K562 (cell line): Measurements from ENCODE around the gene ARHGAP22. TPM values are rescaled to one million over a fixed set of nuclear protein-coding genes. Genes with fewer than 3 reads are reported as not detected.

Experiments used
- ATAC-seq: fragments of 200-7000 bp; cut with Tn5 transposase; 3 replicates; pipeline ENCODE4 v1.9.1; 2020; ENCODE audit warnings: moderate library complexity
- BruUV-seq: library from RNA; stranded (reverse); fragments of 400-500 nt; replicated peaks from 2 replicates; lab custom pipeline; 2021; lab: Mats Ljungman, UMichigan
- CTCF ChIA-PET: fragments of 300-600 bp; formaldehyde crosslinking; extraction: SDS; loops from one replicate; lab custom pipeline; 2021; ENCODE audit warnings: low intra/inter-chr PET ratio; lab: Yijun Ruan, JAX
- POLR2A ChIA-PET: fragments of 300-600, 350-650 bp; sonication (Branson Sonifier 250); formaldehyde crosslinking; extraction: SDS; loops from one replicate; lab custom pipeline; 2021; ENCODE audit warnings: antibody characterized with exemption, inconsistent platforms; lab: Yijun Ruan, JAX
- DNase-seq, 4 experiments: peaks; one replicate each; pipeline versions ENCODE4 v3.0.0 to v3.0.0-alpha.2; 2011 to 2018; ENCODE audit warnings: low spot score in 3 of 4, mixed read lengths in 3 of 4; ENCODE audit errors: extremely low read depth in 1 of 4
- FAIRE-seq: peaks from 2 replicates; lab custom pipeline; 2011; peaks lifted over from hg19 to GRCh38; lab: Jason Lieb, UNC
- H2AFZ ChIP-seq: 2 replicates; pipeline ENCODE4 v1.6.0; 2011; ENCODE audit warnings: low read depth, low read length, control low read depth, inconsistent platforms
- H3K27ac ChIP-seq: fragments of 200-600 bp; 3 replicates; pipeline ENCODE4 v1.8.0; 2011; ENCODE audit warnings: low read depth, mild to moderate bottlenecking, control low read depth, inconsistent platforms, low read length, moderate library complexity, mixed read lengths; ENCODE audit errors: extremely low read depth
- H3K27me3 ChIP-seq, 2 experiments: fragments of 300-600 bp in 1 of 2; 2 replicates in 1 of 2; 3 replicates in 1 of 2; pipeline versions ENCODE4 v1.6.0 to v1.8.0; 2011; ENCODE audit warnings: inconsistent platforms in 2 of 2, low read length in 2 of 2, mild to moderate bottlenecking in 1 of 2, mixed read lengths in 1 of 2, moderate library complexity in 1 of 2; ENCODE audit not compliant: control insufficient read depth in 2 of 2, insufficient read depth in 2 of 2
- H3K36me3 ChIP-seq: fragments of 300-600 bp; 3 replicates; pipeline ENCODE4 v1.8.0; 2011; ENCODE audit warnings: mild to moderate bottlenecking, low read length, inconsistent platforms; ENCODE audit not compliant: control insufficient read depth, insufficient read depth
- H3K4me1 ChIP-seq, 2 experiments: fragments of 200-600 bp in 1 of 2; replicated peaks in 1 of 2; 2 replicates in 1 of 2; 3 replicates in 1 of 2; pipeline versions ENCODE4 v1.5.1 to v1.8.0; 2011; ENCODE audit warnings: inconsistent platforms in 2 of 2, low read length in 2 of 2, mild to moderate bottlenecking in 1 of 2, mixed read lengths in 1 of 2, moderate library complexity in 1 of 2; ENCODE audit not compliant: control insufficient read depth in 2 of 2, insufficient read depth in 2 of 2
- H3K4me2 ChIP-seq: 2 replicates; pipeline ENCODE4 v1.6.1; 2011; ENCODE audit warnings: low read length, control low read depth, inconsistent platforms, mixed read lengths; ENCODE audit not compliant: insufficient read depth
- H3K4me3 ChIP-seq: fragments of 200-600 bp; sonication (generic), shearing (Covaris generic); 2 replicates; pipeline ENCODE4 v1.5.1; 2016; ENCODE audit warnings: control low read depth, inconsistent platforms
- H3K79me2 ChIP-seq: fragments of 200-600 bp; 3 replicates; pipeline ENCODE4 v1.8.0; 2011; ENCODE audit warnings: low read length, inconsistent platforms; ENCODE audit not compliant: control insufficient read depth, insufficient read depth
- H3K9ac ChIP-seq, 2 experiments: 2 replicates each; pipeline versions ENCODE4 v1.6.0 to v1.6.1; 2011; ENCODE audit warnings: low read depth in 2 of 2, low read length in 2 of 2, control low read depth in 1 of 2, inconsistent platforms in 1 of 2, mild to moderate bottlenecking in 1 of 2, mixed read lengths in 1 of 2; ENCODE audit not compliant: insufficient read depth in 1 of 2
- H3K9me1 ChIP-seq: one replicate; pipeline ENCODE4 v1.6.0; 2011; ENCODE audit warnings: inconsistent platforms, mild to moderate bottlenecking, low read length, moderate library complexity; ENCODE audit not compliant: control insufficient read depth, insufficient read depth
- H3K9me3 ChIP-seq: replicated peaks from 2 replicates; pipeline ENCODE4 v1.5.1; 2011; ENCODE audit warnings: low read depth, low read length, inconsistent platforms; ENCODE audit not compliant: control insufficient read depth, insufficient read depth
- H4K20me1 ChIP-seq: replicated peaks from 2 replicates; pipeline ENCODE4 v1.6.1; 2011; ENCODE audit warnings: low read length, inconsistent platforms, mixed read lengths; ENCODE audit not compliant: control insufficient read depth, insufficient read depth
- BCOR ChIP-seq: fragments of 450-650 bp; IDR thresholded peaks from 2 replicates; pipeline ENCODE4 v1.6.1; 2016
- CTCF ChIP-seq, 3 experiments: IDR thresholded peaks in 2 of 3; conservative IDR thresholded peaks in 1 of 3; 2 replicates each; pipeline ENCODE4 v1.5.1; 2011 to 2012; ENCODE audit warnings: low read length in 3 of 3, mild to moderate bottlenecking in 3 of 3, control low read depth in 2 of 3, improper control_type of control experiment in 1 of 3, inconsistent platforms in 1 of 3, low read depth in 1 of 3, mixed read lengths in 1 of 3, moderate library complexity in 1 of 3; ENCODE audit not compliant: insufficient read depth in 2 of 3
- DMBX1 ChIP-seq: fragments of 250-450 bp; sonication (Bioruptor Pico); IDR thresholded peaks from 2 replicates; pipeline ENCODE4 v1.8.0; 2022; ENCODE audit warnings: inconsistent platforms, mild to moderate bottlenecking, moderate library complexity, borderline replicate concordance
- EP400 ChIP-seq: fragments of 450-650 bp; IDR thresholded peaks from 2 replicates; pipeline ENCODE4 v1.6.1; 2017; ENCODE audit warnings: antibody characterized with exemption, mild to moderate bottlenecking, moderate library complexity
- IFI16 ChIP-seq: fragments of 250-450 bp; sonication (Bioruptor Pico); IDR thresholded peaks from 2 replicates; pipeline ENCODE4 v2.1.2; 2022; ENCODE audit warnings: mild to moderate bottlenecking, inconsistent platforms
- L3MBTL2 ChIP-seq: fragments of 450-650 bp; IDR thresholded peaks from 2 replicates; pipeline ENCODE4 v1.6.1; 2016; ENCODE audit warnings: mild to moderate bottlenecking, moderate library complexity
- NCOR1 ChIP-seq: fragments of 450-650 bp; IDR thresholded peaks from 2 replicates; pipeline ENCODE4 v1.6.1; 2016; ENCODE audit warnings: mild to moderate bottlenecking, moderate library complexity
- ZNF592 ChIP-seq: fragments of 450-650 bp; IDR thresholded peaks from 2 replicates; pipeline ENCODE4 v1.6.1; 2017; ENCODE audit warnings: antibody characterized with exemption, mild to moderate bottlenecking
- ZNF76 ChIP-seq: fragments of 250-450 bp; sonication (Bioruptor Pico); IDR thresholded peaks from 2 replicates; pipeline ENCODE4 v1.4.0; 2020; ENCODE audit warnings: mild to moderate bottlenecking, moderate library complexity, borderline replicate concordance
- WGBS: fragments of 100-300 bp; shearing (Covaris generic); methylation state at CpG from one replicate; pipeline ENCODE4 v1.1.6; 2016; ENCODE audit warnings: low coverage, mixed read lengths; ENCODE audit not compliant: insufficient coverage; ENCODE audit errors: missing lambda C conversion rate; 5-methylcytosine and 5-hydroxymethylcytosine counted together
- in situ Hi-C: fragments of 300-500 bp; cut with MboI; formaldehyde crosslinking; loops from 4 replicates; pipeline ENCODE4 v1.15.0; 2018; ENCODE audit warnings: inconsistent platforms, mixed read lengths
- intact Hi-C: fragments of 100-400 bp; cut with micrococcal nuclease; formaldehyde crosslinking; loops from 2 replicates; pipeline ENCODE4 v1.14.2; 2022
- polyA plus RNA-seq, 8 experiments: library from polyadenylated mRNA; depleted of rRNA in 4 of 8; stranded (reverse) in 5 of 8; unstranded in 3 of 8; fragments of >200 nt; fragmentation: Nextera tagmentation in 2 of 8; fragmentation: Illumina TruSeq in 1 of 8; extraction: Ambion mirVana in 2 of 8; extraction: Trizol in 1 of 8; gene quantifications; 2 replicates each; pipeline versions ENCODE4 v1.2.1 to v1.2.3, GENCODE V29; 2011 to 2014; ENCODE audit warnings: inconsistent platforms in 1 of 8, missing spikeins in 1 of 8
- total RNA-seq, 7 experiments: library from RNA; depleted of rRNA in 6 of 7; stranded (reverse); fragments of >200 nt in 6 of 7; fragmentation: Illumina TruSeq in 2 of 7; extraction: Trizol in 2 of 7; gene quantifications; 2 replicates each; pipeline versions ENCODE4 v1.2.1 to v1.2.3, GENCODE V29; 2011 to 2021; ENCODE audit warnings: low replicate concordance in 1 of 7

ARHGAP22 gene
- total and polyA plus RNA-seq, 9 of the 15 experiments (the other 6 are each of a cell fraction or from before 2014, with no cell fraction given): 1.3 to 28.1 (median 12.7) TPM

- Histone ChIP-seq H3K9ac (no peak overlapping the region), H3K27me3 (no peaks in the 10 kb centered on the region; a peak in 1 of 5 replicates), H4K20me1 (no peaks in the 10 kb centered on the region)
- no peak for ATAC-seq
- no peak for TF ChIP-seq ZNF76
- TF ChIP-seq DMBX1: peak; percentile 41; the same call in 1 of the 2 replicates
- TF ChIP-seq, all 486 proteins: peak for 1
- no peaks in the 10 kb centered on the region for H3K9me1 ChIP-seq
- H3K9me3 ChIP-seq: peaks cover 4% of the 10 kb centered on the region
- H3K79me2 ChIP-seq: peaks cover 57% of the 10 kb centered on the region
- H3K27ac ChIP-seq: 0 out of 3 replicates have a peak overlapping the region, but pooled peaks have one; percentile 7
- H3K4me3 ChIP-seq: no peak overlapping the region
- H3K4me1 ChIP-seq: peaks cover 71 to 84% of the 10 kb centered on the region in 2 experiments
- DNase-seq: no peak
- no peak overlapping the region for H2AFZ ChIP-seq
- intact Hi-C loops (loop anchor here (5.0 kb wide), 1 partner anchor 41 kb away; no protein-coding TSS in a partner anchor), in situ Hi-C loops (no loop called here)
- ChIA-PET POLR2A (no interaction called here), CTCF (no interaction called here)
- no peak for FAIRE-seq
- no peak overlapping the region for H3K4me2 ChIP-seq
- WGBS: 90% methylated on average over 5 of the region's 5 CpGs
- peaks cover 39% of the 10 kb centered on the region for H3K36me3 ChIP-seq
- BruUV-seq: no TSS peak
These were observed 131.2 kb downstream of the ARHGAP22 start for GRCh38 chr10:48473704-48474103.

GRCh38 chr10:48472501-48473069 is 132.3 kb downstream of the ARHGAP22 start:
- intact Hi-C loops (loop anchor here (5.0 kb wide), 1 partner anchor 40 kb away; no protein-coding TSS in a partner anchor), in situ Hi-C loops (no loop called here)
- POLR2A ChIA-PET: no interaction called here
- H3K4me3 ChIP-seq: no peak overlapping the region
- WGBS: 44% methylated on average over 3 of the region's 3 CpGs
- no peak overlapping the region for H3K9ac ChIP-seq
- no peaks in the 10 kb centered on the region; a peak in 1 of 5 replicates for H3K27me3 ChIP-seq
- CTCF ChIA-PET: no interaction called here
- H3K9me3 ChIP-seq: peaks cover 4% of the 10 kb centered on the region
- H4K20me1 ChIP-seq: no peaks in the 10 kb centered on the region
- DNase-seq: no peak
- H3K27ac ChIP-seq: peak overlapping the region; percentile 45; the same call in 1 of the 3 replicates
- no peak for FAIRE-seq
- BruUV-seq: no TSS peak
- H3K36me3 ChIP-seq: peaks cover 35% of the 10 kb centered on the region
- no peak for ATAC-seq
- H3K4me2 ChIP-seq: no peak overlapping the region
- no peak overlapping the region for H2AFZ ChIP-seq
- H3K9me1 ChIP-seq: no peaks in the 10 kb centered on the region
- peaks cover 54% of the 10 kb centered on the region for H3K79me2 ChIP-seq
- H3K4me1 ChIP-seq: peaks cover 77 to 84% of the 10 kb centered on the region in 2 experiments
- TF ChIP-seq NCOR1 (no peak), BCOR (peak; percentile 48), EP400 (no peak), ZNF592 (0 out of 2 replicates have a peak, but pooled peaks have one; percentile 16), L3MBTL2 (no peak), CTCF (IDR thresholded peaks at IDR 0.05 in 2 of 3, conservative IDR thresholded peaks at IDR 0.05 in 1 of 3; ENCODE audit: insufficient read depth in 2 of 3, low read depth in 1 of 3, low read length in 3 of 3) (0 out of 6 replicates have a peak, but pooled peaks of 1 of the 3 experiments have one; percentile 13), IFI16 (0 out of 2 replicates have a peak, but pooled peaks have one; percentile 17)
